ENCODE data around the gene ZNF688.
"Not testable (repeated sequence)": the region's sequence is repeated elsewhere in the genome, so short reads cannot be mapped to it uniquely, and the experiment has no call there.

Gene ZNF688

DNA sequence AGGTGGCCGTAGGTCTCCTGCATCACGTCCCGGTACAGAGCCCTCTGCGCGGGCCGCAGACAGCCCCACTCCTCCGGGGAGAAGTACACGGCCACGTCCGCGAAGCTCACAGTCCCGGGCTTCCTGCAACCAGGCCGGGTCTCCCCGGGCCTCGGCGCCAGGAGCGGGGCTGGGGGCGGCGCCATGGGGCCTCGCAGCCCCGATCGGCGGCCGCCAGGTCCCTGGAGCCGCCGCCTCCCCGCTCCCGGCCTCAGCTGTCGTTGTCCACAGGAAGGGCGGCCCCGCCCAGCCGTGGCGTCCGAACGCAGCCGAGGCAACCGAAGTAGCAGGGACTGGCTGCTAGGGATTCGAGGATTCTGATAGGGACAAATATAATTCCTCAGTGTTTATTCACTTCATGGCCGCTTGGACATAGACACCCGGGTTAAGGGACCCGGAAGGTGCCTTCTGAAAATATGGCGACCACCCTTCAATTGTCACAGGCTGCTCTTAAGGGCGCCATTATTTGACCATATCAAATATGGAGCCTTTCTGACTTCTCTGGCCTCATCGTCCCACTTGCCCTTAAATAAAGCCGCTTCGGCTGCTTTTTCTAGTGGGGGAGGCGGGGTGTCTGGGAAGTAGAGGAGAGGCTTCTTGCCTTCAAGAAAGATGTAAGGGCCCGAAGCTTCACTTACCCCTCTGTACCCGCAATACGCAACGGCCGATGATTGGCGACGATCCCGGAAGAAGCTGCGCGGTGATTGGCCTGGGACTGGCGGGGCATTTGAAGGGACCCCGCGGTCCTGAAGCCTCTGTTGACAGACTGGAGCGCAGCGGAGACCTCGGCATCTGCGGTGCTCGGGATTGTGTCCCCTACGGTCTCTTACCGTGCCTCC lies at the start of gene ZNF688:
Gene ZNF688 (minus strand): TSS at position 270 of the 878 bp plus-strand sequence. CDS start 85 bp downstream, at position 185.
- DNase-seq = peak; percentile 83

DNA sequence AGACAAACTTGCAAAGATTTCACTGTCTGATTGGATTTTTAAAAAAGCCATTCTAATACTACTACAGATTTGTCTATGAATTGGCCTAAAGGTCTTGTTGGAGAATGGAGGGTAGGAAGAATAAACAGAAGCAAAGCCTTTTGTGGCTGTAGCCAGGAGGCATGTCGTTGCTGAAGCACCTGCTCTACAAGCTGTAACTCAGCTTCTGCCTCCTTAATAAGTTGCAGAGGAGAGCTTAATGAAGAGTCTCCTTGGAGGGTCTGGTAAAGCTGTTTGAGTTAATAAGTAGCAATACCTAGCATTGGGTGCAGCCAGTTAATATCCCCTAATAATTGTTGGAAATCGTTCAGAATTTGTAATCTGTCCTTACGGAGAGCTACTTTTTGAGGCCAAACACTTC lies 48.7 kb upstream of the ZNF688 start:
- no peak for DNase-seq

DNA sequence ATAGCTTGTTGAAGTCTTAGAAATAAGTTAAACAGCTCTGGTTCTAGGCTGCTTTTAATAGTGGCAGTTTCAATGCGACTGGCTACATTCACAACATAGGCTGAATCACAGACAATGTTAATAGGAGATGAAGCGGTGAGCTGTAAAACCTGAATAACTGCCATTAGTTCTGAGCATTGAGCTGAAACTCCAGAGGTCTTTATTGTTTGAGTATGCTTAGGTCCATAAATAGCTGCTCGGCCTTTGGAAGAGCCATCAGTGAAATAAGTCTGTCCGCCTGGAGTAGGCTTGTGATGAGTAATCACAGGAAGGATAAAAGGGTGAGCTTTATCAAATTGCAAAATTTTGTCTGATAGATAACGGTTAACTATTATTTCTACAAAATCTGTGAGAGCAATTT lies 48.1 kb upstream of the ZNF688 start:
- no peak for DNase-seq

DNA sequence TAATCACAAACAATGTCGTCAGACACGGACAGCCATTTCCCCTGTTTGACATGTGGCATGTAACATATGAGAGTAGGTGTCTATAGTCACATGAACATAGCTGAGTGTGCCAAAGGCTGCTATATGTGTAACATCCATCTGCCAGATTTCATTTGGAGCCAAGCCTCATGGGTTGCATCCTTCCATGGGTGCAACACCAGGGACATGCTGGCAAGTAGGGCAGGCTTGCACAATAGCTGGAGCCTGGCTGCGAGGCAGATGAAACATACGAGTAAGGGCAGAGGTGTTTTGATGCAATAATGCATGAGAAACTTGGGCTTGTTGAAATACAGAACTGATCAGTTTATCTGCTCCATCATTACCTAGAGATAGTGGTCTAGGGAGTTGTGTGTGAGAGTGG lies 47.7 kb upstream of the ZNF688 start:
- DNase-seq = no peak

DNA sequence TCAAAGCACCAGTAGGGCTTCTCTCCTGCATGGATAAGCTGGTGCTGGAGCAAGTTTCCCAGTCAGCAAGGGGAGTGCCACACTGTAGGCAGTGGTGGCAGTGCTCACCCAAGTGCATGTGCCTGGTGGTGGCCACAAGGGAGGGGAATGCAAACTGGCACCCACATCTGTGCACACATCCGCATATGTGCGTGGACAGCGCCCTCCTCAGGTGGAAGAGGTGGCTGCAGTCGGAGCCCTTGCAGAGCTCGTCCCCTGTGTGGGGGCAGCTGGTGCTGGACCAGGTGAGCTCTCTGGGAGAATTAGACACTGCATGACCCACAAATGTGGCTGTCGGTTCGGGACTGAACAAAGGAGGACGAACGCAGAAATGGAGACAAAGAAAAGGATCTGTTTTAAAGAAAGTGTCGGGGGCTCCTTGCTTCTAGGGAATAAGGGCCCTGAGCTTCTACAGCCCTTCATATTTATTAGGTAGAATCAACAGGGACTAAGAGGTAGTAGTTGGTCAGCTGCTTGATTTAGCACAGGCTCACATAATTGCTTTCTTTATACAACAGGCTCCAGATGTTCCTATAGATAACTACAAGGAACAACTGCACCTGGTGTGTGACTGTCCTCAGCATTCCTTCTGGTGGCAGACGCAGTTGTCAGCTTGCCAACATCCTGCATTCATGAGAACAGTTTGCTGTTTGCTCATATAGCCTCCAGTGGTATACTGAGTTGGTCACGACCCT lies 44.0 kb upstream of the ZNF688 start:
- DNase-seq = no peak

DNA sequence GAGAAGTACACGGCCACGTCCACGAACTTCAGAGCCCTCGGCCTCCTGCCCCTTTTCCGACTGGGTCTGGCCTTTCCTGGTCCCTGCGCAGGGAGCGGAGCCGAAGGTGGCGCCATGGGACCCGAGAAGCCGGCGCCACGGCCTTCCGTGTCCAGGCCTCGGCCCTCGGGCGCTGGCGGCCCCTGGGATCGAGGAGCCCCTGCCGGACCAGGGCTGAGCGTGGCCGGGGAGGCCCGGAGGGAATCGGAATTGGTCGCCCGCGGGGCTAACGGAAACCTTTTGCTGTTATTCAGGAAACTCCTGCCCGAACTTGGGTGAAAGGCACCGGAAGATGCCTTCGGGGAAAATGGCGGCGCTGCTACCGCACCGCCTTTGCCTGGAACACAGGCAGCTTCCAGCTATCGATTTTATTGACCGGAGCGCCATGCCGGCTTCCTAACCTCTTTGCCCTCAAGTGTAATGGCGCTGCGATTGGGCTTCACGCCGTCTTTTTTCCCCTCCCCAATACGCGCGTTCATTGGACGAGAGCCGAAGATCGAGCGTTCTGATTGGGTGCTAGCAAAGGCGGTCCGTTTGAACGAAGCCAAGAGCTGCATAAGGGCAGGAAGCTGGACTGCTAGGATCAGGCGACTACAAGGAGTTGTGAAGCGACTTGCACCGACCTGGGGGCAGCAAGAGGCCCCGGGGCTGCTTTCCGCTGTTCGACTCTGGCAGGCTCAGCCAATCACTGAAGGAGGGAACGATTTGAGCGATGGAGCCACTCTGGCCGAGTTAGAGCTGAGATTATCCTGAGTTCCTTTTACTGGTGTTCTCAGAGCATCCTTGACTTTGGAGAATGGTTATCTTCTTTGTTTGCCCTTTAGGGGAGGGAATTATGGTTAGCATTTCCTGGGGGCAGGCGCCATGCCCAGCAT lies 38.7 kb upstream of the ZNF688 start, which contains the start of gene ZNF689:
Gene ZNF689 (minus strand): TSS at position 464 of the 914 bp plus-strand sequence. CDS start 348 bp downstream, at position 116.
- DNase-seq = peak; percentile 95

DNA sequence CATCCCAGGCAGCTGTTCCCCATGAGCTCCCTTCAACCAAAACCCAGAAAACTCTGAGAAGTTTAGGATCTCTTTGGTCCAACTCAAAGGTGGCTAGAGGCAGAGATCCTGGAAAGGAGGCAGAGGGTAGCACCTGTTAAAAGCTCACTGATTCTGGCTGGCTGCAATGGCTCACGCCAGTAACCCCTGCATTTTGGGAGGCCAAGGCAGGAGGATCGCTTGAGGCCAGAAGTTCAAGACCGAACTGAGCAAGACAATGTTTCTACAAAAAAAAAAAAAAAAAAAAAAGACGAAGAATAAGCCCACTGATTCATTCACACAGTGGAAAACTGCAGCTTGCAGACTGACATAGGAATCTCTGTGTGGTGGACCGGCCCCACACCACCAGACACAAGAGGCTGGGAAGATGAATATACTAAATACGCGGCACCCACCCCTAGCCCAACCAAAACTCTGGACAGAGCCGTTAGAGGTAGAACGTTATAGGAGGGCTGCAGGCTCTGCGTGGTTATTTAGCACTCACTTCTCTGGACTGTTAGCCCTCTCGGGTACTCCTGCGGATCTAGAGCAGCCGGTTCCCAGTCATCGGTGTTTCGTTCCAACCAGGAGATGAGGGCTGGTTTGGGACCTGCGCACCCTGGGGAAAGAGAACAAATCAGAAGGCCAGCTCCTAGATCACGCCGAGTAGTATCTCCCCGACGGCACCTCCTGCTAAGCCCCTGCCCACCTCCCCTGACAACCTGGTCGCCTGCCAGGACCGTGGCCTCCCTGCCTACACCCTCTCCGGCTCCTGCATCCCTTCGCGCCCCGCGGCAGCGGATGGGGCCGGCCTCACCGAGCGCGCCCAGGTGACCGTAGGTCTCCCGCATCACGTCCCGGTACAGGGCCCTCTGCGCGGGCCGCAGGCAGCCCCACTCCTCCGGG lies 37.8 kb upstream of the ZNF688 start:
- no peak for DNase-seq

DNA sequence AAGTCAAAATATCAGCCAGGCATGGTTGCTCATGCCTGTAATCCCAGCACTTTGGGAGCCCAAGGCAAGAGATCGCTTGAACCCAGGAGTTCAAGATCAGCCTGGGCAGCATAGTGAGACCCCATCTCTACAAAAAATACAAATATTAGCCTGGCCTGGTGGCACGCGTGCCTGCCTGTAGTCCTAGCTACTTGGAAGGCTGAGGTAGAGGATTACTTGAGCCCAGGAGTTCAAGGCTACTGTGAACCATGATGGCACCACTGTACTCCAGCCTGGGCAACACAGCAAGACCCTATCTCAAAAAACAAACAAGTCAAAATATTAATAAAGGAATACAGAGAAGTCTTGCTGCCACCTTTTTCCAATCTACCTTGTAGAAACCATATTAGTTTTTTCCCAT lies 34.5 kb upstream of the ZNF688 start:
- DNase-seq = no peak

DNA sequence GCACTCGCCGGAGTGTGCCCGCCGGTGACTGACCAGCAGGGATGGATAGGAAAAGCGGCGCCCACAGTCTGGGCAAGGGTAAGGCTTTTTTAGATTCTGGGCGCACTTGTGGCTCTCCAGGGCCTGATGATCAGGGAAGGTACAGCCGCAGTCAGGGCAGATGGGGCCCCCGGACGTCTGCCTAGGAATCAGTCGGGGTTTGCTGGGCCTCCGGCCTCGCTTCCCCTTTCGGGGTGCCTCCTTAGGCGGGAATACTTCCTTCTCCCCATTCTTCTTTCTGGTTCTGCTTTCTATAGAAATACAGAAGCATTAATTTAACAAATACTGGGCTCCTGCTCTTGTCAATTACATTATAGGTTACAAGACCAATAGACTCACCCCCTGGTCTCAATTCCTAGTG lies 33.6 kb upstream of the ZNF688 start:
- DNase-seq = no peak

DNA sequence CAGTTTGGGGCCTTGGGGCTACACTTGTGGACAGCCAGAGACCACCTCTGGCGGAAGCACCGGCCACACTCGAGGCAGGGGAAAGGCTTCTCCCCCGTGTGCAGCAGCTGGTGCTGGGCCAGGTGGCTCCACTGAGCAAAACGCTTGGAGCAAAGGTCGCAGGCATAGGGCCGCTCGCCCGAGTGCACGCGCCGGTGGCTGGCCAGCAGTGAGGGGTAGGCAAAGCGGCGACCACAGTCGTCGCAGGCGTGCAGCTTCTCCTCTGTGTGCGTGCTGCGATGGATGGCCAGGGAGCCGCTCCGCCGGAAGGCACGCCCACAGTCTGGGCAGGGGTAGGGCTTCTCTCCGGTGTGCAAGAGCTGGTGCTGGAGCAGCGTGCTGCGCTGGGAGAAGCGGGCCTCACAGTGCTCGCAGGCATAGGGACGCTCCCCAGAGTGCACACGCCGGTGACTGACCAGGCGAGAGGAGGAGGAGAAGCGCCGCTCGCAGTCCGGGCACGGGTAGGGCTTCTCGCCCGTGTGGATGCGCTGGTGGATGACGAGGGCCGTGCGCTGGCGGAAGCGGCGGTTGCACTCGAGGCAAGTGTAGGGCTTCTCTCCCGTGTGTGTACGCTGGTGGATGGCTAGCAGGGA lies 32.9 kb upstream of the ZNF688 start:
- no peak for DNase-seq

DNA sequence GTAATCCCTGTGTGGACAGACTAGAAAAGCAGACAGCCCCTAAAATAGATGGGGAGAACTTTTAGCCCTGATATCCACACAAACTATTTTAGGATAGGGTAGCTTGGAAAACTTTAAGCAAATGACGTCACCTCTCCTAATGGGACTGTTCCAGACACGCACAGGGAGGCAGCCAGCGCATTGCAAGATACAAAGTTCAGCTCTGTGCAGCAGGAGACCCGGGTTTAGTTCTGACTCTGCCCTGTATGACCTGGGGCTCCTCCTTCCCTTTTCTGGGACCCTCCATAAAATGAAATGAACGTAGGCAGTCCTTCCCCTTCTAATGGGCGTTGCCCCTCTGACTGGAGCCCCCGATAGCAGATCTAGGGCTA lies 32.4 kb upstream of the ZNF688 start:
- no peak for DNase-seq

DNA sequence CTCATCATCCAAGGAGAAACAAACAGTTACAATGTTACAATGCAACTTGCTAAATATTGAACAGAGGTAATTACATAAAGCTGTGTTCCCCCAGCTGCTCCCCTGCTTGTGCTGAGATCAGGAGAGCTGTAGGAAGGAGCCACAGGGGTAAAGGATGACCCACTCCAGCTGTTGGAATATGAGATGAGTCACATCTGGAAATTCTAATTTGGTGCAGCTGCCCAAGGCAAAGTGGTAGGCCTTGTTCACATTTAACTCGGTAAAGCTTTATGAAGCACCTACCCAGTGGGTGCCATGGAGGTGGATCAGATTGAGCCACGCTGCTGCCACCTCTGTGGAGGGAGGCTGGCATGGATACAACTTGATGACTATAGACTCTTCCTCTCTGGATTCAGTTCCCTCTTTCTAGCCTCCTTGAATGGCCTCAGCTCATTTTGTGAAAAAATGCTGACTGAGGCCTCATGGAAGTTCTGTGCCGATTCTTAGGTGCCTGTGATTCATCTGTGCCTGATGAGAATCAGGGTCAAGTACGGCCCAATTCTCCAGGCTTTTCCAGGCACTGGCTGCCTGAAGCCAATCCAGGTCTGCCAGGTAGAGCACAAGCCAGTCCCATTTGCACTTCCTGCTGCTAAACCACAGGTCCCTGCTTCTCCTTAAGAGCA lies 31.2 kb upstream of the ZNF688 start:
- DNase-seq = no peak

DNA sequence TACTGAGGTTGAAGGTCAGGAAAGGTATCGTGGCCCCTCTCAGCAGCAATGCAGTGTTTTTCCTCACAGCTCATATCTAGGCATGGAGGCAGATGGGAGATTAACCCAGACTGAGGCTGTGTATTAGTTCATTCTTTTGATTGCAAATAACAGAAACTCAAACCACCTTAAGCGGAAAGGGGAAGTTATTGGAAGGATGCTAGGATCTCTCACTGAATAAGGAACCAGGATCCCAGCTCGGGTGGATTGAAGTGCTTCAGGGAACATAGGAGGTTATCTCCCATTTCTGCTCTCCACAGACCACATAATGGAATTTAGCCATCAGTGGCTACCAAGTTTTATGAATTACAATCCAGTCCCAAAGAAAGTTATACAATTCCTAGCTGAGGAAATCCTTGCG lies 30.5 kb upstream of the ZNF688 start:
- no peak for DNase-seq

DNA sequence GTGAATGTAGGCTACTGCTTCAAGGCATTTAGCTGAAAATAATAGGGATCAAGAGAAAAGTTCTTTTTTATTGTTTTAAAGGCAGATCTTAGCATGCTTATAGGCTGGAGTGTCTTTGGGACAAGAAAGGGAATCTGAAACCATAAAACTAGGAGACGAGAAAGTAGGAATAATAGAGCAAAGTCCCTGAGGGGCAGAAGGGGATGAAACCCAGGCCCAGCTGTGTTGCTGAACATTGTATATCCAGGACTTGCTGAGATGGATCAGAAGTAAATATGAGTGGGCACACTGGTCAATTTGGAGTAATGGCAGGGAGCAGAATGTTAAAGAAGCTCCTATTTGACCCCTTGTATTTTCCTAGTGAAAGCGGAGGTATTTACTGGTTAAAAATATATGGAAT lies 29.4 kb upstream of the ZNF688 start:
- no peak for DNase-seq

DNA sequence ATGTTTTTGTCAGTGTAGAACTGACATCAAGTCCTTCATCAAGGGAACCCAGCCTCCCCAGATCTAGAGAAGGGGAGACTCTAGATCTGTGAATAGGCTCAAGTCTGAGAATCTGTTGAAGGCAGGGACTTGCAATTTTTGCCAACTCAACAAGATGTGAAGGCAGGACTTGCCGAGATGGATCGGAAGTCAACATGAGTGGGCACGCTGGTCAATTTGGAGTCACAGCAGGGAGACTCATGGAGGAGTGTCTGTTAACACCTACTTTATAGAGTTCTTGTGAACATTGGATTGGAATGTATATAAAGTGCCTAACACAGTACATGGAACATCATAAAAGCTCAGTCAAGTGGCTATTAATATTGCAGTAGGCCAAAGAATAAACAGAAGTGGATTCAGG lies 28.7 kb upstream of the ZNF688 start:
- no peak for DNase-seq

DNA sequence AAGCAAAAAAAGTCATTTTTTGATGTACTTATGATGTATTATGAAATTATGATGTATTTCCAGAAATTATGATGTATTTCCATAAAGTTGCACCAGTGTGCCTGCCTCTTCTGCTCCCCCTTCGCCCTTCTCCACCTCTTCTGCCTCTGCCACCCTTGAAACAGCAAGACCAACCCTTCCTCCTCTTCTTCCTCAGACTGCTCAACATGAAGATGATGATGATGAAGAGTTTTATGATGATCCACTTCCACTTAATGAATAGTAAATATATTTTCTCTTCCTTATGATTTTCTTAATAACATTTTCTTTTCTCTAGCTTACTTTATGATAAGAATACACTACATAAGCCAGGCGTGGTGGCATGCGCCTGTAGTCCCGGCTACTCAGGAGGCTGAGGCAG lies 21.4 kb upstream of the ZNF688 start:
- DNase-seq = no peak

DNA sequence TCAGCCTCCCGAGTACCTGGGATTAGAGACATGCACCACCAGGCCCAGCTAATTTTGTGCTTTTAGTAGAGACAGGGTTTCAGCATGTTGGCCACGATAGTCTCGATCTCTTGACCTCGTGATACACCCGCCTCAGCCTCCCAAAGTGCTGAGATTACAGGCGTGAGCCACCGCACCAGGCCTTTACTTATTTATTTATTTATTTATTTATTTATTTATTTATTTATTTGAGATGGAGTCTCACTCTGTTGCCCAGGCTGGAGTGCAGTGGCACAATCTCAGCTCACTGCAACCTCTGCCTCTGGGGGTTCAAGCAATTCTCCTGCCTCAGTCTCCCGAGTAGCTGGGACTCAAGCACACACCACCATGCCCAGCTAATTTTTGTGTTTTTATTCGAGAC lies 19.4 kb upstream of the ZNF688 start:
- DNase-seq = not testable (repeated sequence)

DNA sequence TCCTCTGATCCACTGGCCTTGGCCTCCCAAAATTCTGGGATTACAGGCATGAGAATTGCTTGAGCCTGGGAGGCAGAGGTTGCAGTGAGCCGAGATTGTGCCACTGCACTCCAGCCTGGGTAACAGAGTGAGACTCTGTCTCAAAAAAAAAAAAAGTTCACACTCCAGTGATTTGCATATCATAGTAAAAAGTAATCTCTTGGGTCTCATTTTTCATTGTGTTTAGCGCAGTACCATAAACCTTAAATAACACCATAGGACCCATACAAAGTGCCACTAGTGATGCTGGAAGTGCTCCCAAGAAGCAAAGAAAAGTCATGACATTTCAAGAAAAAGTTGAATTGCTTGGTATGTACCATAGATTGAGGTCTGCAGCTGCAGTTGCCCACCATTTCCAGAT lies 18.1 kb upstream of the ZNF688 start:
- not testable (repeated sequence) for DNase-seq

DNA sequence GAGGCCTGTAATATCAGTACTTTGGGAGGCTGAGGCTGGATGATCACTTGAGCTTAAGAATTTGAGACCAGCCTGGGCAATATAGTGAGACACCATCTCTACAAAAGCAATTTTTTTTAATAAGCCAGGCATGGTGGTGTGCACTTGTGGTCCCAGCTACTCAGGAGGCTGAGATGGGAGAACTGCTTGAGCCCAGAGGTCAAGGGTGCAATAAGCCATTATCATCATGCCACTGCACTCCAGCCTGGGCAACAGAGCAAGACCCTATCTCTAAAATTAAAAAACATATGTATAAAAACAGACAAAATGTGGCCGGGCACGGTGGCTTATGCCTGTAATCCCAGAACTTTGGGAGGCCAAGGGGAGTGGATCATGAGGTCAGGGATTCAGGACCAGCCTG lies 17.1 kb upstream of the ZNF688 start:
- no peak for DNase-seq

DNA sequence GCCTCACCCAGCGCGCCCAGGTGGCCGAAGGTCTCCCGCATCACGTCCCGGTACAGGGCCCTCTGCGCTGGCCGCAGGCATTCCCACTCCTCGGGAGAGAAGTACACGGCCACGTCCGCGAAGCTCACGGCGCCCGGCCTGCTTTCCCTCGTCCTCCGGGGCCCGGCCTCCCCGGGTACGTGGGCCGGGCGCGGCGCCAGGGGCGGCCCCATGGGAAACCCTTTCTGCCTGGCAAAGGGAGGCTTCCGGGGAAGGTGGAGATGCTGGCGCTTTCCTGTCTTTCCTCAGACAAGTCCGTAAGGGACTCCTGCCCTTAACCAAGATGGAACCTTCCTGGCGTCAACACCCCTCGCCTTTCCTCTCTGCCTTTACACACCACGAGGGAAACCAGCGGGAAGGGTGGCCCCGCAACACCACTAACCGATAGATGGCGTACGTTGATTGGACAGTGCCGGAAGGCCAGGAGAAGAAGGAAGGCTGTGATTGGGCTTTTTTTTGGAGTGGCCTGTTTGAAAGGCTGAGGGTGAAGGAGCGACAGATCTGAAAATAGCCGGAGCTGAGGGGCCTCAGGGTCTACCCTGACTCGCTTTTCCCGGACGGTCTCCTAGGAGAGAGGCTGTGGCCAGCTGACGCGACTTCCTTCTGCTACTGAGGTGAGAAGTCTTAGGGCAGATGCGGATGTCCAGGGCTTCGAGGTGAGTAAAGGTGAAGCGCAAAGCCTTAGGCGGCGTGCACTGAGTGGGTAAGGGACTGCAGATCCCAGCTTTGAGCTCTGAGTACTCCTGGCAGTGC lies 14.1 kb upstream of the ZNF688 start, which contains the start of gene ZNF785:
Gene ZNF785 (minus strand): TSS at position 298 of the 792 bp plus-strand sequence. CDS start 86 bp downstream, at position 212.
- DNase-seq = peak; percentile 98
